CD4-positive, alpha-beta T cell treated with Interleukin-4 for 4 hours (primary cell): ENCODE measurements around the gene PRPF6.

Experiments
- DNase-seq: peaks from one replicate; pipeline ENCODE4 v3.0.0-alpha.2; 2020

The PRPF6 gene

GRCh38 chr20:64080013-64080812 lies 99.3 kb downstream of the PRPF6 start, which contains the start of gene OPRL1:
Gene OPRL1 (plus strand): TSS chr20:64080082. CDS start chr20:64092721, 12,639 bp downstream.
- no peak for DNase-seq

- no peak for DNase-seq
Measured at GRCh38 chr20:64080813-64081623, 100.1 kb downstream of the PRPF6 start.

GRCh38 chr20:64081624-64081964 lies 100.7 kb downstream of the PRPF6 start:
- DNase-seq = no peak

GRCh38 chr20:64082126-64082731 lies 101.3 kb downstream of the PRPF6 start:
- DNase-seq = no peak
